Keratinocyte (primary cell): ENCODE measurements around the gene LHX6.

Experiments
- CTCF ChIP-seq, 3 experiments: IDR thresholded peaks in 1 of 3; conservative IDR thresholded peaks in 1 of 3; optimal IDR thresholded peaks in 1 of 3; 2 replicates in 2 of 3; 3 replicates in 1 of 3; pipeline versions ENCODE3 to v1.5.1; 2011; ENCODE audit warnings: low read length in 3 of 3, mild to moderate bottlenecking in 3 of 3, moderate library complexity in 2 of 3, control low read depth in 1 of 3, inconsistent platforms in 1 of 3; ENCODE audit not compliant: insufficient read depth in 2 of 3; ENCODE audit errors: extremely low read depth in 1 of 3
- EZH2 ChIP-seq: IDR thresholded peaks from one replicate; pipeline ENCODE4 v1.6.1; 2012; ENCODE audit warnings: inconsistent platforms, mild to moderate bottlenecking, low read length, moderate library complexity

- TF ChIP-seq CTCF (optimal IDR thresholded peaks at IDR 0.05 in 1 of 3, IDR thresholded peaks at IDR 0.05 in 1 of 3, conservative IDR thresholded peaks at IDR 0.05 in 1 of 3; ENCODE audit: extremely low read depth in 1 of 3, insufficient read depth in 2 of 3, low read length in 3 of 3) (no peak), EZH2 (no peak)
Measured at GRCh38 chr9:122268041-122268814, 39.5 kb upstream of the LHX6 start.
